IMR-90 (cell line): ENCODE results near the gene DHX34. TPM values are rescaled to one million over a fixed set of nuclear protein-coding genes. Genes with fewer than 3 reads are reported as not detected.

Experiments used
- ATAC-seq: fragments of 200-7000 bp; cut with Tn5 transposase; 2 replicates; pipeline ENCODE4 v1.9.1; 2020; ENCODE audit warnings: low read depth, mild to moderate bottlenecking, moderate library complexity
- BruUV-seq: library from RNA; stranded (reverse); fragments of 400-500 nt; replicated peaks from 2 replicates; lab custom pipeline; 2021; lab: Mats Ljungman, UMichigan
- CTCF ChIA-PET: fragments of 300-600 bp; formaldehyde crosslinking; extraction: SDS; loops from one replicate; lab custom pipeline; 2021; ENCODE audit warnings: antibody characterized with exemption; lab: Yijun Ruan, JAX
- POLR2A ChIA-PET: fragments of 300-600 bp; sonication (Branson Sonifier 250); formaldehyde crosslinking; loops from one replicate; lab custom pipeline; 2022; ENCODE audit warnings: antibody characterized with exemption; ENCODE audit not compliant: unreplicated experiment; lab: Charles Lee
- DNase-seq: peaks from one replicate; pipeline ENCODE4 v3.0.0; 2013
- H2AFZ ChIP-seq: replicated peaks from 2 replicates; pipeline ENCODE3; 2013; ENCODE audit warnings: low read length, mild to moderate bottlenecking; ENCODE audit not compliant: poor library complexity
- H2AK5ac ChIP-seq: 2 replicates; pipeline ENCODE4 v1.6.1; 2013; ENCODE audit warnings: low read depth, low read length, inconsistent platforms
- H2AK9ac ChIP-seq: replicated peaks from 2 replicates; pipeline ENCODE3; 2013; ENCODE audit warnings: mild to moderate bottlenecking, low read depth, low read length, moderate library complexity; ENCODE audit not compliant: poor library complexity
- H2BK120ac ChIP-seq: 2 replicates; pipeline ENCODE4 v1.6.1; 2013; ENCODE audit warnings: low read depth, low read length, inconsistent platforms
- H2BK15ac ChIP-seq: 3 replicates; pipeline ENCODE4 v1.6.1; 2013; ENCODE audit warnings: low read depth, low read length, inconsistent platforms
- H2BK20ac ChIP-seq: 2 replicates; pipeline ENCODE4 v1.6.1; 2013; ENCODE audit warnings: low read depth, mild to moderate bottlenecking, inconsistent platforms, low read length, moderate library complexity
- H2BK5ac ChIP-seq: 2 replicates; pipeline ENCODE4 v1.6.1; 2013; ENCODE audit warnings: mild to moderate bottlenecking, low read depth, low read length, inconsistent platforms; ENCODE audit not compliant: poor library complexity, severe bottlenecking
- H3K14ac ChIP-seq: replicated peaks from 2 replicates; pipeline ENCODE4 v1.6.1; 2013; ENCODE audit warnings: low read depth, low read length, inconsistent platforms
- H3K18ac ChIP-seq: 2 replicates; pipeline ENCODE4 v1.6.1; 2013; ENCODE audit warnings: low read depth, low read length, control low read depth
- H3K23ac ChIP-seq: 2 replicates; pipeline ENCODE4 v1.6.1; 2013; ENCODE audit warnings: low read depth, low read length, inconsistent platforms
- H3K27ac ChIP-seq: 2 replicates; pipeline ENCODE4 v1.5.1; 2013; ENCODE audit warnings: mild to moderate bottlenecking, control low read depth, low read length; ENCODE audit not compliant: insufficient read depth
- H3K27me3 ChIP-seq: 2 replicates; pipeline ENCODE4 v1.6.1; 2013; ENCODE audit warnings: low read length; ENCODE audit not compliant: control insufficient read depth, insufficient read depth
- H3K36me3 ChIP-seq: 2 replicates; pipeline ENCODE4 v1.6.1; 2013; ENCODE audit warnings: low read length, mixed read lengths; ENCODE audit not compliant: control insufficient read depth, insufficient read depth
- H3K4ac ChIP-seq: 2 replicates; pipeline ENCODE4 v1.6.1; 2013; ENCODE audit warnings: low read depth, low read length, inconsistent platforms
- H3K4me1 ChIP-seq: 2 replicates; pipeline ENCODE4 v1.6.1; 2013; ENCODE audit warnings: low read length, mixed read lengths; ENCODE audit not compliant: control insufficient read depth, insufficient read depth
- H3K4me2 ChIP-seq: 2 replicates; pipeline ENCODE4 v1.6.1; 2013; ENCODE audit warnings: low read depth, mild to moderate bottlenecking, control low read depth, low read length, moderate library complexity
- H3K4me3 ChIP-seq: 2 replicates; pipeline ENCODE4 v1.5.1; 2013; ENCODE audit warnings: low read depth, mild to moderate bottlenecking, control low read depth, low read length, moderate library complexity; ENCODE audit not compliant: insufficient read depth
- H3K56ac ChIP-seq: 2 replicates; pipeline ENCODE4 v1.6.1; 2013; ENCODE audit warnings: low read length, inconsistent platforms; ENCODE audit not compliant: insufficient read depth; ENCODE audit errors: extremely low read depth
- H3K79me1 ChIP-seq, 2 experiments: 2 replicates each; pipeline ENCODE4 v1.6.1; 2013; ENCODE audit warnings: low read length in 2 of 2, inconsistent platforms in 1 of 2, low read depth in 1 of 2
- H3K9ac ChIP-seq: 2 replicates; pipeline ENCODE4 v1.6.1; 2013; ENCODE audit warnings: low read depth, low read length, control low read depth
- H3K9me1 ChIP-seq: 2 replicates; pipeline ENCODE4 v1.6.1; 2013; ENCODE audit warnings: low read length, inconsistent platforms; ENCODE audit not compliant: insufficient read depth
- H3K9me3 ChIP-seq: 2 replicates; pipeline ENCODE4 v1.6.1; 2013; ENCODE audit warnings: low read length; ENCODE audit not compliant: control insufficient read depth, insufficient read depth
- H4K20me1 ChIP-seq: 2 replicates; pipeline ENCODE4 v1.6.1; 2013; ENCODE audit warnings: low read length, inconsistent platforms; ENCODE audit not compliant: insufficient read depth
- H4K5ac ChIP-seq: 2 replicates; pipeline ENCODE4 v1.6.1; 2013; ENCODE audit warnings: mild to moderate bottlenecking, low read depth, low read length, control low read depth
- H4K8ac ChIP-seq, 2 experiments: 2 replicates each; pipeline ENCODE4 v1.6.1; 2013; ENCODE audit warnings: low read depth in 2 of 2, low read length in 2 of 2, control low read depth in 1 of 2, inconsistent platforms in 1 of 2
- H4K91ac ChIP-seq: 2 replicates; pipeline ENCODE4 v1.6.1; 2013; ENCODE audit warnings: low read depth, low read length, inconsistent platforms; ENCODE audit not compliant: insufficient read depth
- BHLHE40 ChIP-seq: fragments of 150-350 bp; IDR thresholded peaks from 2 replicates; pipeline ENCODE4 v1.6.1; 2016; ENCODE audit warnings: mild to moderate bottlenecking, low read depth, low read length
- CEBPB ChIP-seq: IDR thresholded peaks from 2 replicates; pipeline ENCODE4 v1.6.1; 2012; ENCODE audit warnings: low read depth, low read length, improper control_type of control experiment
- WGBS, 2 experiments: methylation state at CpG; one replicate each; pipeline versions ENCODE4 v1.1.5 to v1.1.7; 2013; ENCODE audit warnings: missing lambda C conversion rate in 2 of 2; ENCODE audit not compliant: insufficient read length in 1 of 2; ENCODE audit errors: extremely low coverage in 2 of 2; 5-methylcytosine and 5-hydroxymethylcytosine counted together
- dilution Hi-C: fragments of 300-500 bp; cut with HindIII; formaldehyde crosslinking; loops from one replicate; pipeline ENCODE4 v1.14.3; 2018; ENCODE audit warnings: low sequenced_read_pairs; ENCODE audit not compliant: unreplicated experiment
- in situ Hi-C: fragments of 300-500 bp; cut with MboI; formaldehyde crosslinking; loops from 3 replicates; pipeline ENCODE4 v1.14.3; 2019; ENCODE audit warnings: low sequenced_read_pairs, inconsistent platforms, mixed read lengths
- intact Hi-C: fragments of 100-400 bp; cut with micrococcal nuclease; formaldehyde crosslinking; loops from 2 replicates; pipeline ENCODE4 v1.10.0; 2022
- polyA plus RNA-seq, 3 experiments: library from polyadenylated mRNA; depleted of rRNA; stranded (reverse); fragments of >200 nt; gene quantifications; 2 replicates each; pipeline ENCODE4 v1.2.3, GENCODE V29; 2012; ENCODE audit warnings: low replicate concordance in 1 of 3
- total RNA-seq: library from RNA; depleted of rRNA; stranded (reverse); fragments of >200 nt; gene quantifications from 2 replicates; pipeline ENCODE4 v1.2.3, GENCODE V29; 2012
- TF ChIP-seq, protein P1 (sequence below): conservative IDR thresholded peaks from 2 replicates; pipeline ENCODE4 v1.5.1; 2012; ENCODE audit warnings: mild to moderate bottlenecking, low read depth, low read length, improper control_type of control experiment

DHX34 gene
- total and polyA plus RNA-seq, 2 of the 4 experiments (the other 2 are of a cell fraction) = 4.5 to 13.7 TPM

DNA sequence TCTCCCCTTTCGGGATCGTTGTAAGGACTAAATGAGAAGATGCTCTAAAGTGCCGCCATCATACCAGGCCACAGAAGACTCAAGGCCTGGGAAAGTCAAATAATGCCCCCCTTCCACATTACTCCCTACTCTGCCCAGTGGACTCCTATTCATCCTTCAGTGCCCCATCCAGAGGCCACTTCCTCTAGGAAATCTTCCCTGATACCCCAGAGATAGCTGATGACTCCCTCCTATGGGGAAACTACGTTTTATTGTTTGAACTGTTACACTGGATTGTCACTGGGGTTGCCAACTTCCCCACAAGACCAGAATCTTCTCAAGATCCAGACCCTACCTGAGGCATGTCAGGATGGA lies 56.1 kb downstream of the DHX34 start:
- H3K4me3 ChIP-seq = no peak overlapping the region
- no peak overlapping the region for H3K23ac ChIP-seq
- dilution Hi-C loops (no loop called here), intact Hi-C loops (no loop called here), in situ Hi-C loops (no loop called here)
- H3K27me3 ChIP-seq = no peaks in the 10 kb centered on the region
- H2AK9ac ChIP-seq = no peak overlapping the region
- H3K4me2 ChIP-seq = no peak overlapping the region
- no peaks in the 10 kb centered on the region for H3K9me3 ChIP-seq
- no peak for TF ChIP-seq BHLHE40
- TF ChIP-seq, protein P1, sequence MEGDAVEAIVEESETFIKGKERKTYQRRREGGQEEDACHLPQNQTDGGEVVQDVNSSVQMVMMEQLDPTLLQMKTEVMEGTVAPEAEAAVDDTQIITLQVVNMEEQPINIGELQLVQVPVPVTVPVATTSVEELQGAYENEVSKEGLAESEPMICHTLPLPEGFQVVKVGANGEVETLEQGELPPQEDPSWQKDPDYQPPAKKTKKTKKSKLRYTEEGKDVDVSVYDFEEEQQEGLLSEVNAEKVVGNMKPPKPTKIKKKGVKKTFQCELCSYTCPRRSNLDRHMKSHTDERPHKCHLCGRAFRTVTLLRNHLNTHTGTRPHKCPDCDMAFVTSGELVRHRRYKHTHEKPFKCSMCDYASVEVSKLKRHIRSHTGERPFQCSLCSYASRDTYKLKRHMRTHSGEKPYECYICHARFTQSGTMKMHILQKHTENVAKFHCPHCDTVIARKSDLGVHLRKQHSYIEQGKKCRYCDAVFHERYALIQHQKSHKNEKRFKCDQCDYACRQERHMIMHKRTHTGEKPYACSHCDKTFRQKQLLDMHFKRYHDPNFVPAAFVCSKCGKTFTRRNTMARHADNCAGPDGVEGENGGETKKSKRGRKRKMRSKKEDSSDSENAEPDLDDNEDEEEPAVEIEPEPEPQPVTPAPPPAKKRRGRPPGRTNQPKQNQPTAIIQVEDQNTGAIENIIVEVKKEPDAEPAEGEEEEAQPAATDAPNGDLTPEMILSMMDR = no peak
- TF ChIP-seq CEBPB = no peak
- H2AK5ac ChIP-seq = no peak overlapping the region
- no peak overlapping the region for H4K8ac ChIP-seq
- H4K91ac ChIP-seq = no peak overlapping the region
- H3K4me1 ChIP-seq = no peaks in the 10 kb centered on the region
- no peak overlapping the region for H3K18ac ChIP-seq
- H2BK120ac ChIP-seq = no peak overlapping the region
- H3K14ac ChIP-seq = no peak overlapping the region
- peaks cover 8% of the 10 kb centered on the region; the same call in 1 of the 2 replicates for H4K20me1 ChIP-seq
- DNase-seq = no peak
- no TSS peak for BruUV-seq
- no peak overlapping the region for H3K56ac ChIP-seq
- H3K27ac ChIP-seq = no peak overlapping the region
- no peak overlapping the region for H2BK15ac ChIP-seq
- ChIA-PET POLR2A (no interaction called here), CTCF (no interaction called here)
- H2BK20ac ChIP-seq = no peak overlapping the region
- H3K9ac ChIP-seq = no peak overlapping the region
- no peaks in the 10 kb centered on the region for H3K79me1 ChIP-seq
- no peak overlapping the region for H3K4ac ChIP-seq
- WGBS, 2 experiments = no CpG with 5 or more reads among the region's 4 CpGs
- 0 out of 2 replicates have a peak, but pooled peaks cover 6% of the 10 kb centered on the region for H3K9me1 ChIP-seq
- no peak overlapping the region for H4K5ac ChIP-seq
- ATAC-seq = no peak
- no peak overlapping the region for H2BK5ac ChIP-seq
- H2AFZ ChIP-seq = no peak overlapping the region
- H3K36me3 ChIP-seq = peaks cover 27% of the 10 kb centered on the region
